GM19324 (cell line): ENCODE measurements around the gene ADH1C.
"Not testable (repeated sequence)": the region's sequence is repeated elsewhere in the genome, so short reads cannot be mapped to it uniquely, and the experiment has no call there.

Source experiments
- ATAC-seq: cut with Tn5 transposase; IDR thresholded peaks from one replicate; pipeline ENCODE4 v1.9.1; 2021; ENCODE audit warnings: mild to moderate bottlenecking, moderate library complexity; ENCODE audit not compliant: unreplicated experiment, low FRiP score

The ADH1C gene

DNA sequence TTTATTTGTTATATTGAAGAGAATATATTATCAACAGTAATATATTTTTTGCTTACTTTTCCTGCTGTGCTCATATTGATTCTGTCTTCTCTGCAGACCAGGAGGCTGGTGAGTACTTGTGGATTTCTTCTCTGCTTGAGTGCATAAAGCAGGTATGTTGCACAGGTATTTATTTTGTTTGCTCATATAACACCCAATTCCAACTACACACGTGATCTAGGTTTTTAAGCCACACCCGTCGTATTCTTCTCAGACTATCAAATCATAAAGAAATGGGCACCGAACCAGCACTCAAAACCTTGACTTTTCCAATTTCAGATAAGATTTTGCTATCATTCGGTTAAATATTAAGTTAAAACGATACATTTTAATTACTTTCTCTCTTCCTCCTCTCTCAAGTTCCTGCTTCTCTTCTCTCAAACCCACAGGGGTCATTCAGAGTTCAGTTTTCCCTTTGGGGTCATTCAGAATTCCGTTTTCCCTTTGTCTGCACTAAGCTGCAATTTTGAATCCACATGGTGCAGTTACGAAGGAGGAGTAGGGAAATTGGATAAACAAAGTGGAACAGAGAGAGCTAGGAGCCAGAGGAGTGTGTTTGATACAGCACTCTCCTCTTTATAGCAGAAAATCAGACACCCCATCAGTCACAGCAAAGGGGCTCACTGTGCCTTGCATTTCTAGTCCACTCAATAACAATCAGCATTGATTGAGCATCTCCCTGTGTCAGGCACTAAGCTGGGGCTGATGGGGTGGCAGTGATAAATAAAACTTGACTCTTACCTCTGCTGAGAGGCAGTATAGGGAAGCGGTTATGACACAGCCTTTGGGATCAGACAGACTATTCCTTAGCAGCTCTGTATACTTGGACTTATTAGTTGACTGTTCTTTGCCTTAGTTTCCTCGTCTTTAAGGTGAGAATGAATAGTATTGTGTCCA, at the start of gene ADH1C:
Gene ADH1C, minus strand, starts transcription at position 145 of the 936 bp plus-strand sequence. Its CDS starts 71 bp downstream, at position 74.
- no peak for ATAC-seq

DNA sequence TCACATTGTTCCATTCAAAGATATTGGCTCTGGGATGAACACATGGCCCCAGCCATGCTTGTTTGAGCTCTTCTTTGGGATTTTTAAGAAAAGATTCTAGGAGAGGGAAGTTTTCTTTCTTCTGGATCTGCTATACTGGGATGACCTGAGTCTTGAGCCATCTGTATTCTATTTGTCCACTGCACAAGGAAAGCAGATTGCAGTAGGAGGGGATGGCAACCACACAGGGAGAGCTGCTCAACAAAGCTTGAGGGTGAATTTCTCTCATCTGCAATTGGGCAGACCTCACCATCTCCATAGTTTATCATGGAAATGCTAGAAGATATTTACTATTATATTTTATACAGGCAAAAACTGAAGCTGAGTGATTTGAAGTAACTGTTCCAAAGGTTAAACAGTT, 48.3 kb upstream of the ADH1C start:
- no peak for ATAC-seq

DNA sequence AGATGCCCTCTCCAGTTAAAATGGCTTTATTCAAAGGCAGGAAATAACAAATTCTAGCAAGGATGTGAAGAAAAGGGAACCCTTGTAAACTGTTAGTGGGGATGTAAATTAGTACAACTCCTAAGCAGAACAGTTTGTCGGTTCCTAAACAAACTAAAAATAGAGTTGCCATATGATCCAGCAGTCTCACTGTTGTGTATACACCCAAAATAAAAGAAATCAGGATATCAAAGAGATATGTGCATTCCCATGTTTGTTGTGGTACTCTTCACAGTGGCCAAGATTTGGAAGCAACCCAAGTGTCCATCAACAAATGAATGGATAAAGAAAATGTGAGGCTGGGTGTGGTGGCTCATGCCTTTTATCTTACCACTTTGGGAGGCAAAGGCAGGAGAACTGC, 46.5 kb upstream of the ADH1C start:
- no peak for ATAC-seq

GRCh38 chr4:99395595-99396364, 43.2 kb upstream of the ADH1C start:
- ATAC-seq = no peak

GRCh38 chr4:99394896-99395295, 42.4 kb upstream of the ADH1C start:
- no peak for ATAC-seq

DNA sequence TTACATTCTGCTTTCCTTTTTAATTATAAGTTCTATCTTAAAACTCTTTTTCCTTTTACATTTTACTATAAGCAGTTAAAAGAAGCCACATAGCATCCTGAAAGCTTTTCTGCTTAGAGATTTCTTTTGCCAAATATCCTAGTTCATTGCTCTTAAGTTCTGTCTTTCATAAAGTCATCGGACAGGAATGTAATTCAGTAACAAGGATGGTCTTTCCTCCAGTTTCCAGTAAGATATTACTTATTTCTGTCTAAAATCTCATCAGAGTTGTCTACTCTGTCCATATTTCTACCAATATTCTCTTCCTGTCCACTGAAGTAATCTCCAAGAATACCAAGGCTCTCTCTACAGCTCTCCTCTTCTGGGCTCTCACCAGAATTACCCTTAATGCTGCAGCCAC, 37.5 kb upstream of the ADH1C start:
- no peak for ATAC-seq

DNA sequence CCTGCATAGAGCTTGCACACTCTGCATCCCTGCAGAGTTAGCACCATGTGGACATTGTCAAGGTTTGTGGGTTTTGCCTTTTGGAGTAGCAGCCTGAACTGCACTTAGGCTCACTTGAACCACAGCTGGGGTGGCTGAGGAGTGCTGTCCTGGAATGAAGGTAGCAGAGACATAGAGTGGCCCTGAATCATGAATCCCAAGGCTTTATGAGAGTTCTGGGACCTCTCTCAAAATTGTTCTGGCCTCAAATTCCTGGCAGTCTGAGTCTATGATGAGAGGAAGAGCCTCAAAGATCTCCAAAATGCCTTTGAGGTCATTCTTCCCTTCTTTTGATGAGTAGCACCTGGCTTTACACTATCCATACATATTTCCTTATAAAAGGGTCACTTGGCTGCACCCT, 37.1 kb upstream of the ADH1C start:
- no peak for ATAC-seq

DNA sequence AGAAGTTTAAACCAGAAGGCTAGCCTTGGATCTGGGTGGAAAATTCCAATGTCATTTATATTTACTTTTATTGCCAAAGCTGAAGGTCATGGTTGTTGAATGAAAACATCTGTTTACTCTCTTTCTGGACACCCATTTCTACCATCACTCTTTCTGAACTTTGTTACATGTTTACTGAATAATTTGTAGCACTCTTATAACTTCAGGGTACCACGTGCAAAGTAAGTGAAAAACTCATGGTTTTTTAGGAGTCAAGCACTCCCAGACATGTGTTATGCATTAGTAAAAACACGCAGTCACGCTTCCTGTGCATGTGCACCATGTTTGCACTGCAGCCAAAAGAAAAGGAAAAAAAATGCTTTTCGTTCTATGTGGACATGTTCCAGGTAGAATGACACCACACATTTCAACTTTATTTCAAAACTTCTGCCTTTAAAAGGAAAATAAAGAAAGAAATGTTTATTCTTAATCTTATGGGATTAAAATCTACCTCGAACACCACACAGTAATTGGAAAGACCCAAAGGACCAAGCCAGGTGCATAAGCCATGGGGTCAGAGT, 31.4 kb upstream of the ADH1C start:
- ATAC-seq = no peak

GRCh38 chr4:99383399-99383798, 30.9 kb upstream of the ADH1C start:
- ATAC-seq = no peak

GRCh38 chr4:99382745-99383360, 30.3 kb upstream of the ADH1C start:
- no peak for ATAC-seq

DNA sequence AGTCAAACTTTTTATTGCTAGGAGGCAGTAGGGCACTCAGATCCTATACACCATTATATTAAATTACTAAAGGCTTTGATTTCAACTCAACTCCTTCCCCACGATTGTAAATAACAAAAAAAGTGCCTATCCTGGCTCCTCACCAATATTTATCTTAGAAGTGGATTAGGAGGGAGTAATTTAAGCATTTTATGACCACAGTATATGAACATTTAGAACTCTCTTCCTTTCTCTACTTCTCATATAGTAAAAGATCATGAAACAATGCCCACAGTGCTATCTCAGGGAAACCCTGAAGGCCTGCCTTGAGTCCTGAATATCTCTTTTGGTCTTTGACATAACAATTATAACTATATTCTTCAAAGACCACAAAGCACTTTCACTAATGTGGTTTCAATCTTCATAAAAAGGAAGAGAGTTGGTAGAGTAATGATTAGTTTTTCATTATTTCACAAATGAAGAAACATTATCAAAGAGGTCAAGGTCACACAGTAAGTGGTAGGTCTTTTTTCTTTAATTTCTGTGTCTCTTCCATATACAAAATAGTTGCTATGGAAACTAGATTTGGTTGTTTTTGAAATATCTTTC, 29.1 kb upstream of the ADH1C start:
- ATAC-seq = no peak

- no peak for ATAC-seq
Measured at GRCh38 chr4:99379571-99379970, 27.0 kb upstream of the ADH1C start.

DNA sequence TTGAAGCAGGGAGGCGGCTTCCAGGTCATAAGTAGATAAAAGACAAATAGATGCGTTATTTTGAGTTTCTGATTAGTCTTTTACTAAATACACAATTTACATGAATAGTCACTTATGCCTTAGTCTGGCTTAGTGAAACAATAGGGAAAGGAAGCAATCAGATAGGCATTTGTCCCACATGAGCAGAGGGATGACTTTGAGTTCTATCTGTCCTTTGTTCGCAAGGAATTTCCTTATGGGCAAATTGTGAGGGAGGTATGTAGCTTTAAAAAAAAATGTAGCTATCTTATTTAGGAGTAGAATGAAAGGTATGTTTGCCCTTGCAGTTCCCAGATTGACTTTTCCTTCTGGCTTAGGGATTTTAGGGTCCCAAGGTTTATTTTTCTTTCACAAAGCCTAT, 26.3 kb upstream of the ADH1C start:
- ATAC-seq = no peak

DNA sequence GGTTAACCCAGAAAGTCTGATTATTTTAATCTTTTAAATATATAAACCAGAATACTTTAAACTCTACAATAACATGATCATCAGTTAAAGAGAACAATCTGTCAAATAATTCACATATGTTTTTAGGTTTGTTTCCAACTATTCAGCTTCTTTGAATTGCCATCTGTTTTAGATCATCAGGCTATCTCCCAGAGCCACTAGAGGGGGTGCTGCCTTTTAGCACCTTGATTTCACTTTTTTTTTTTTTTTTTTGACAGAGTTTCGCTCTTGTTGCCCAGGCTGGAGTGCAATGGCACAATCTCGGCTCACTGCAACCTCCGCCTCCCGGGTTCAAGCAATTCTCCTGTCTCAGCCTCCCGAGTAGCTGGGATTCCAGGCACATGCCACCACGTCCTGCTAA, 24.8 kb upstream of the ADH1C start:
- ATAC-seq = not testable (repeated sequence)

DNA sequence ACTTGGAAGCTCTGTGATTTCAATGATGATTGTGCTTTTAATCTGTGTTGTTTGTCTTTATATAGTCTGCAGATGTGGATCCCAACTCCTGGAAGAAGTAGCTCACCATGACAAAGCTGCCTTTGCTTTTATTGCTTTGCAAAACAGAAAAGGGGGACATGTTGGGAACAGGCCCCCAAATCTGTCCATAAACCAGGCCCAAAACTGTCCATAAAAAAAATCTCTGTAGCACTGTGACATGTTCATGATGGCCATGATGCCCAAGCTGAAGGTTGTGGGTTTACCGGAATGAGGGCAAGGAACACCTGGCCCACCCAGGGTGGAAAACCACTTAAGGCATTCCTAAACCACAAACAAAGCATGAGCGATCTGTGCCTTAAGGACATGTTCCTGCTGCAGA, 19.9 kb upstream of the ADH1C start:
- not testable (repeated sequence) for ATAC-seq

GRCh38 chr4:99367817-99368216, 15.3 kb upstream of the ADH1C start:
- not testable (repeated sequence) for ATAC-seq

DNA sequence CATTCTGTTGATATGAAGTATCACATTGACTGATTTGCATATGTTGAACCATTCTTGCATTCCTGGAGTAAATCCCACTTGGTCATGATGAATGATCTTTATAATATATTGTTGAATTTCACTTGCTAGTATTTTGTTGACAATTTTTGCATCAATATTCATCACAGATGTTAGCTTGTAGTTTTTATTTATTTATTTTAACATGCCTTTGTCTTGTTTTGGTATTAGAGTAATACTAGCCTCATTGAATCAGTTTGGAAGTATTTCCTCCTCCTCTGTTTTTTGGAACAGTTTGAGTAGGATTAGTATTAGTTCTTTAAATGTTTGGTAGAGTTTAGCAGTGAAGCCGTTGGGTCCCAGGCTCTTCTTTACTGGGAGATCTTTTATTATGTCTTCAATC, 13.9 kb upstream of the ADH1C start:
- no peak for ATAC-seq

- ATAC-seq = no peak
Measured at GRCh38 chr4:99362768-99363167, 10.2 kb upstream of the ADH1C start.

GRCh38 chr4:99361899-99362275, 9.3 kb upstream of the ADH1C start:
- ATAC-seq = no peak

DNA sequence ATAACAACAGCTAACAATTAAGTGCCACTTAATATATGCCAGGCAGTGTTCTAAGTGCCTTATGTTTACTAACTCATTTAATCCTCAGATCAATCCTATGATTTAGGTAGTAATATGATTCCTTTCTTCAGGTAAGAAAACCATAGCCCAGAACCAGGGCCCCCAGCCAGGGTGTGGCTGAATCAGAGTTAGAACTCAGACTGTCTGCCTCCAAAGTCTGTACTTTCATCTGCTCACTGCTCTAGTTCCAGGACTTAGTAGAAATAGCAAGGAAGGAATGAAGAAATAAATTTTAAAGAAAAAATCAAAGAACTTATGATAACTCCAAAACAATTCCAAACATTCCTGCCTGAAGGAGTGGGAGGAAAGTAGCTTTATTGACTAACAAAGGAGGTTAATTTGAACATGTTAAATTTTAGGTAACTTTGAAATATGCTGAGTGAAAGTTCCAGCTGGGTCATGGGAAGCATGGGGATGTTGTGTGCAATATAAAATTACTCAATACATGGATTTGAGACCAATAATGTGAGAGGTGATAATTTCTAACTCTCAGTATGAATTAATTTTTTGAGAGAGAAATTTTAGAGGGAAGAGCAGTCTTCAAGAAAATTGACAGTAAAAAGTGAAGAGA, 8.8 kb upstream of the ADH1C start:
- ATAC-seq = no peak
